ENCODE results near the gene PRR23A. TPM values are rescaled to one million over a fixed set of nuclear protein-coding genes. Genes with fewer than 3 reads are reported as not detected.

Gene PRR23A
- total and polyA plus RNA-seq, 12 donors, result not detected

DNA sequence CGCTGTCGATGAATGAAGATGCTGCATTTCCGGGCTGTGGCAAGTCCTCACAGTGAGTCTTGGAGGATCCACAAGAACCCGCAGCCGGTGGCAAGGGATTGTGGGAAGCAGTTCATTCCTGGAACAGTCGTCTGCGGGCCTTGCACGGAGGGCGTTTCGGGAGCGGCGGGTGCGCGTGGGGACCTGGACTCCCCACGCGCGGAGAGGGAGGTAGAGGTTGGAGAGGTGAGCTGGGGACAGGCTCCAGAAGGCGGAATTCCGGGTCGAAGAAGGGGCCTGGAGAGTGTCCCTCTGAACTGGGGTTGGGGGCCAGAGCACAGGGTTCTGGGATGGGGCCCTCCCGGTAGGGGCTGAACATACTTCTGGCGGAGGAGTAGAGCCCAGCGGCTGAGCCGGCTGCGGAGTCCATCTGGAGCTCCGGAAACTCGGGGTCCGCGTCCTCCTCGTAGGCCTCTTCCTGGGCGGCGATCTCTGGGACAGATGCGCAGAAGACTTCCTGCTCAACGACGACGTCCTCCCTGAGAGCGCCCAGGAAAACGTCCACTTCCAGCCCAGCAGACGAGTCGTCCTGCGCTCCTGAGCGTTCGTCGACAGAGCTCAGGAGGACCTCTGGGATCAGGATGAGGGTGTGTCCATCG lies 593 bp downstream of the PRR23A start:
- H3K27me3 ChIP-seq, result no peaks in the 10 kb centered on the region
- no peak overlapping the region for H3K4me3 ChIP-seq
- no peak for TF ChIP-seq POLR2A (IDR thresholded peaks at IDR 0.05)
- TF ChIP-seq, protein P1, sequence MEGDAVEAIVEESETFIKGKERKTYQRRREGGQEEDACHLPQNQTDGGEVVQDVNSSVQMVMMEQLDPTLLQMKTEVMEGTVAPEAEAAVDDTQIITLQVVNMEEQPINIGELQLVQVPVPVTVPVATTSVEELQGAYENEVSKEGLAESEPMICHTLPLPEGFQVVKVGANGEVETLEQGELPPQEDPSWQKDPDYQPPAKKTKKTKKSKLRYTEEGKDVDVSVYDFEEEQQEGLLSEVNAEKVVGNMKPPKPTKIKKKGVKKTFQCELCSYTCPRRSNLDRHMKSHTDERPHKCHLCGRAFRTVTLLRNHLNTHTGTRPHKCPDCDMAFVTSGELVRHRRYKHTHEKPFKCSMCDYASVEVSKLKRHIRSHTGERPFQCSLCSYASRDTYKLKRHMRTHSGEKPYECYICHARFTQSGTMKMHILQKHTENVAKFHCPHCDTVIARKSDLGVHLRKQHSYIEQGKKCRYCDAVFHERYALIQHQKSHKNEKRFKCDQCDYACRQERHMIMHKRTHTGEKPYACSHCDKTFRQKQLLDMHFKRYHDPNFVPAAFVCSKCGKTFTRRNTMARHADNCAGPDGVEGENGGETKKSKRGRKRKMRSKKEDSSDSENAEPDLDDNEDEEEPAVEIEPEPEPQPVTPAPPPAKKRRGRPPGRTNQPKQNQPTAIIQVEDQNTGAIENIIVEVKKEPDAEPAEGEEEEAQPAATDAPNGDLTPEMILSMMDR (IDR thresholded peaks at IDR 0.05), result no peak
- H3K4me1 ChIP-seq (replicated peaks in 1 of 2), result no peaks in the 10 kb centered on the region
- H3K9me3 ChIP-seq (replicated peaks in 1 of 3), result no peaks in the 10 kb centered on the region
- intact Hi-C loops (cut with DNase I), result no loop called here
- 79 to 95% (median 83%) methylated on average over 33 to 45 of the region's 45 CpGs for WGBS, 4 donors
- H3K36me3 ChIP-seq (replicated peaks in 1 of 2), result no peaks in the 10 kb centered on the region
- DNase-seq, result no peak
- no peak overlapping the region for H3K27ac ChIP-seq

DNA sequence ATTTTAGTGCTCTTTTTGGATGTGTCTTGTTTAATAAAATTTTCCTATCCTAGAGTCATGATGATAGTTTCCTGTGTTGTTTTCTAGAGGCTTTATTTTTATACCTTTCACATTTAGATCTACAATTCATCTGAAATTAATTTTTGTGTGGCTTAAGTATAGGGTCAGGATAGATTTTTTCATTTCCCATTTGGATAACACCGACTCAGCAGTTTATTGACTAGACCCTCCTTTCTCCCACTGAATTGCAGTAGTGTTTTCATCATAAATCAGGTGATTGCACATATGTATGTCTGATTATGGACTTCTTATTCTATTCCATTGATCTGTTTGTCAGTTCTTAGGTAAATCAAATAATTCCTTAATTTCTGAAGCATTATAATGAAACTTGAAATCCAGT lies 10.4 kb downstream of the PRR23A start:
- Histone ChIP-seq H3K9me3 (replicated peaks in 1 of 3) (no peaks in the 10 kb centered on the region), H3K27ac (no peak overlapping the region), H3K4me3 (no peak overlapping the region), H3K36me3 (replicated peaks in 1 of 2) (no peaks in the 10 kb centered on the region), H3K27me3 (peaks cover 5% of the 10 kb centered on the region), H3K4me1 (replicated peaks in 1 of 2) (no peaks in the 10 kb centered on the region)
- TF ChIP-seq POLR2A (IDR thresholded peaks at IDR 0.05), result no peak
- TF ChIP-seq, protein P1 (IDR thresholded peaks at IDR 0.05), result no peak
- 79 to 93% (median 82%) methylated on average over 1 of the region's 1 CpG for WGBS, 4 donors
- DNase-seq, result no peak
- intact Hi-C loops (cut with DNase I), result no loop called here

DNA sequence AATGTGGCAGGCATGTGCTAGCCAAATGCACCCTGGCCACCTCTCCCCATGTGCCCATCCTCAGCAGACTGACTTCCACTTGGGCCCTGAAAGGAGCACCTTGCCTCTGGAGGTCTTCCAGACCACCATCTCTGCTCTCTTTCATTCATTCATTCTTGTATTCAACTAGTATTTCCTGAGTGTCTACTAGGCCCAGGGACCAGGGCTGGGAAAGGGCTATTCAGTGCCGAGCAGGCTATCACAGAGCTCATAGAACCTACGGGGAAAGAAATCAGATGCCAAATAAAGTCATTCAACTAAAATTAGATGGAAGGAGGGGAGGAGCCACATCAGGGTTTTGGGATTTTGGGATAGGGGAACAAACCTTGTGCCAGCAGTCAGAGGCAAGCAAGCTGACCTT lies 18.9 kb downstream of the PRR23A start:
- Histone ChIP-seq H3K4me1 (replicated peaks in 1 of 2) (no peaks in the 10 kb centered on the region), H3K27me3 (no peaks in the 10 kb centered on the region), H3K27ac (no peak overlapping the region), H3K36me3 (replicated peaks in 1 of 2) (no peaks in the 10 kb centered on the region), H3K4me3 (no peak overlapping the region), H3K9me3 (replicated peaks in 1 of 3) (no peaks in the 10 kb centered on the region)
- WGBS, 4 donors, result 84 to 97% (median 93%) methylated on average over 2 of the region's 2 CpGs
- TF ChIP-seq, protein P1 (IDR thresholded peaks at IDR 0.05), result no peak
- TF ChIP-seq POLR2A (IDR thresholded peaks at IDR 0.05), result no peak
- intact Hi-C loops (cut with DNase I), result no loop called here
- DNase-seq, result no peak

DNA sequence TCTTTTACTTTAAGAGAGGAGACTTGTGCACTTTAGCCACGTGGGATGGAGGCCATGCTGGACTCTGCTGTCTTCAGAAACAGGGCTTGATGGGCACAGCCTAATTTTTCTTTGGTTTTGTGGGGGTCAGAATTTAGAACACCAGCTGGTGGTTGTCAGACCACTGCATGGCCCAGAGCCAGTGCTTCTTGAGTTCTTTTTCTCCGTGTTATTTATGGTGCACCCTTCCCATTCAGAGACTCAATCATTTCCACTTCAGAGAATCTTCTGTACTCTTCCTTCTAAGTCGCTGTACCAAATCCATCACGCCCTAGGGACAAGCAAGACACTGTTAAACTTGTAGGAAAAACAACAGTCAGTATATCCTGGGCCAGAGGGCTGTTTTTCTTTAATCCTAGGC lies 20.1 kb downstream of the PRR23A start:
- WGBS, 4 donors, result 49 to 73% (median 58%) methylated on average over 4 of the region's 4 CpGs
- no peak for DNase-seq
- Histone ChIP-seq H3K9me3 (replicated peaks in 1 of 3) (no peaks in the 10 kb centered on the region), H3K27ac (no peak overlapping the region), H3K27me3 (no peaks in the 10 kb centered on the region), H3K36me3 (replicated peaks in 1 of 2) (no peaks in the 10 kb centered on the region), H3K4me1 (replicated peaks in 1 of 2) (no peaks in the 10 kb centered on the region), H3K4me3 (no peak overlapping the region)
- no peak for TF ChIP-seq POLR2A (IDR thresholded peaks at IDR 0.05)
- TF ChIP-seq, protein P1 (IDR thresholded peaks at IDR 0.05), result no peak
- intact Hi-C loops (cut with DNase I), result no loop called here
